Memory B cell (primary cell): ENCODE measurements around the gene UPK3BL2.
"Not testable (repeated sequence)": the region's sequence is repeated elsewhere in the genome, so short reads cannot be mapped to it uniquely, and the experiment has no call there.

Experiments used
- ATAC-seq: fragments of 150-1000 bp; cut with Tn5 transposase; 2 replicates; pipeline ENCODE4 v1.10.0; 2021; ENCODE audit warnings: low read depth, mild to moderate bottlenecking, moderate library complexity
- DNase-seq, 2 donors: peaks; one replicate each; pipeline ENCODE4 v3.0.0; 2022; ENCODE audit warnings: low spot score in 2 of 2
- H3K27ac Mint-ChIP-seq: one replicate; pipeline ENCODE4 v1.8.0; 2022; ENCODE audit warnings: mild to moderate bottlenecking, moderate library complexity, mixed read lengths
- H3K27me3 Mint-ChIP-seq: one replicate; pipeline ENCODE4 v1.8.0; 2022; ENCODE audit warnings: mixed read lengths
- H3K36me3 Mint-ChIP-seq: one replicate; pipeline ENCODE4 v1.8.0; 2022; ENCODE audit warnings: mild to moderate bottlenecking, mixed read lengths
- H3K4me1 Mint-ChIP-seq: one replicate; pipeline ENCODE4 v1.8.0; 2022; ENCODE audit warnings: mixed read lengths
- H3K4me3 Mint-ChIP-seq: one replicate; pipeline ENCODE4 v1.8.0; 2022; ENCODE audit warnings: mild to moderate bottlenecking, moderate library complexity, mixed read lengths
- H3K9me3 Mint-ChIP-seq: one replicate; pipeline ENCODE4 v1.8.0; 2022; ENCODE audit warnings: mixed read lengths

The UPK3BL2 gene

GRCh38 chr7:102543596-102543995 lies at the start of gene UPK3BL2:
TSS of gene UPK3BL2 (minus strand) at chr7:102543696. CDS start at chr7:102543636, 60 bp downstream.
- not testable (repeated sequence) for H3K9me3 Mint-ChIP-seq, ATAC-seq, H3K4me1 Mint-ChIP-seq, H3K36me3 Mint-ChIP-seq, H3K27me3 Mint-ChIP-seq, H3K27ac Mint-ChIP-seq, H3K4me3 Mint-ChIP-seq, DNase-seq

- H3K9me3 Mint-ChIP-seq = not testable (repeated sequence)
- peak; percentile 67 for ATAC-seq
Observed at GRCh38 chr7:102592477-102593019, 49.1 kb upstream of the UPK3BL2 start.

GRCh38 chr7:102589857-102590256 lies 46.4 kb upstream of the UPK3BL2 start:
- ATAC-seq = peak; percentile 39
- not testable (repeated sequence) for H3K36me3 Mint-ChIP-seq, H3K4me1 Mint-ChIP-seq, DNase-seq, H3K4me3 Mint-ChIP-seq, H3K27me3 Mint-ChIP-seq, H3K27ac Mint-ChIP-seq, H3K9me3 Mint-ChIP-seq

More at GRCh38 chr7:102592477-102593019, 49.1 kb upstream of the UPK3BL2 start:
- not testable (repeated sequence) for H3K27me3 Mint-ChIP-seq, H3K36me3 Mint-ChIP-seq, H3K4me1 Mint-ChIP-seq, H3K4me3 Mint-ChIP-seq, H3K27ac Mint-ChIP-seq
- DNase-seq = peak; percentile 29 to 61

GRCh38 chr7:102583495-102583894 lies 40.0 kb upstream of the UPK3BL2 start:
- not testable (repeated sequence) for H3K4me3 Mint-ChIP-seq, H3K27me3 Mint-ChIP-seq, H3K4me1 Mint-ChIP-seq, H3K27ac Mint-ChIP-seq, DNase-seq, ATAC-seq, H3K9me3 Mint-ChIP-seq, H3K36me3 Mint-ChIP-seq

GRCh38 chr7:102581722-102582121 lies 38.2 kb upstream of the UPK3BL2 start:
- not testable (repeated sequence) for H3K4me1 Mint-ChIP-seq, H3K9me3 Mint-ChIP-seq, H3K4me3 Mint-ChIP-seq, ATAC-seq, DNase-seq, H3K27me3 Mint-ChIP-seq, H3K27ac Mint-ChIP-seq, H3K36me3 Mint-ChIP-seq

GRCh38 chr7:102578486-102578885 lies 35.0 kb upstream of the UPK3BL2 start:
- not testable (repeated sequence) for DNase-seq, H3K4me1 Mint-ChIP-seq, H3K36me3 Mint-ChIP-seq, ATAC-seq, H3K4me3 Mint-ChIP-seq, H3K27ac Mint-ChIP-seq, H3K27me3 Mint-ChIP-seq, H3K9me3 Mint-ChIP-seq

GRCh38 chr7:102577315-102578240 lies 34.1 kb upstream of the UPK3BL2 start:
- not testable (repeated sequence) for H3K4me1 Mint-ChIP-seq, H3K36me3 Mint-ChIP-seq, DNase-seq, H3K27me3 Mint-ChIP-seq, H3K9me3 Mint-ChIP-seq, H3K4me3 Mint-ChIP-seq, H3K27ac Mint-ChIP-seq, ATAC-seq

GRCh38 chr7:102576363-102576762 lies 32.9 kb upstream of the UPK3BL2 start:
- not testable (repeated sequence) for H3K36me3 Mint-ChIP-seq, H3K27ac Mint-ChIP-seq, DNase-seq, H3K9me3 Mint-ChIP-seq, H3K27me3 Mint-ChIP-seq, H3K4me1 Mint-ChIP-seq, ATAC-seq, H3K4me3 Mint-ChIP-seq

- not testable (repeated sequence) for H3K9me3 Mint-ChIP-seq, H3K36me3 Mint-ChIP-seq, H3K27ac Mint-ChIP-seq, DNase-seq, H3K4me3 Mint-ChIP-seq, ATAC-seq, H3K27me3 Mint-ChIP-seq, H3K4me1 Mint-ChIP-seq
Observed at GRCh38 chr7:102574607-102575006, 31.1 kb upstream of the UPK3BL2 start.

- not testable (repeated sequence) for H3K27ac Mint-ChIP-seq, H3K36me3 Mint-ChIP-seq, H3K27me3 Mint-ChIP-seq, H3K9me3 Mint-ChIP-seq, H3K4me1 Mint-ChIP-seq
- ATAC-seq (peak; percentile 92), DNase-seq (peak; percentile 100)
- H3K4me3 Mint-ChIP-seq = peak within 1 kb of the TSS; percentile 82
Observed at GRCh38 chr7:102572261-102573239, 29.1 kb upstream of the UPK3BL2 start, which contains the start of gene POLR2J3. TSS of gene POLR2J3 (minus strand) at chr7:102572583. CDS start at chr7:102572521, 62 bp downstream.

GRCh38 chr7:102568620-102569019 lies 25.1 kb upstream of the UPK3BL2 start:
- not testable (repeated sequence) for H3K27ac Mint-ChIP-seq, H3K27me3 Mint-ChIP-seq, H3K36me3 Mint-ChIP-seq, ATAC-seq, H3K9me3 Mint-ChIP-seq, H3K4me3 Mint-ChIP-seq, DNase-seq, H3K4me1 Mint-ChIP-seq

- not testable (repeated sequence) for ATAC-seq, DNase-seq, H3K27ac Mint-ChIP-seq, H3K4me1 Mint-ChIP-seq, H3K36me3 Mint-ChIP-seq, H3K4me3 Mint-ChIP-seq, H3K9me3 Mint-ChIP-seq, H3K27me3 Mint-ChIP-seq
Observed at GRCh38 chr7:102550808-102551422, 7.4 kb upstream of the UPK3BL2 start, which contains the start of gene SPDYE2. TSS of gene SPDYE2 (plus strand) at chr7:102551226. CDS start at chr7:102553256, 2,030 bp downstream.

GRCh38 chr7:102546353-102546752 lies 2.9 kb upstream of the UPK3BL2 start:
- not testable (repeated sequence) for H3K9me3 Mint-ChIP-seq, H3K36me3 Mint-ChIP-seq, DNase-seq, H3K27ac Mint-ChIP-seq, H3K4me3 Mint-ChIP-seq, H3K4me1 Mint-ChIP-seq, H3K27me3 Mint-ChIP-seq
- peak; percentile 97 for ATAC-seq
